Activated CD8-positive, alpha-beta memory T cell treated with anti-CD3 and anti-CD28 coated beads, Interleukin-2, amount 10 ng/mL, durations not matched to agents 7 days and 5 days (primary cell): Measurements from ENCODE around the gene RNASE13. TPM values are rescaled to one million over a fixed set of nuclear protein-coding genes. Genes with fewer than 3 reads are reported as not detected.

ENCODE experiments used
- ATAC-seq: fragments of 150-1000 bp; cut with Tn5 transposase; one replicate; pipeline ENCODE4 v1.10.0; 2021; ENCODE audit warnings: moderate library complexity
- CTCF ChIA-PET: fragments of 350-600 bp; sonication (Branson Sonifier 250); formaldehyde crosslinking; loops from one replicate; lab custom pipeline; 2021; ENCODE audit warnings: antibody characterized with exemption; lab: Charles Lee
- DNase-seq: peaks from one replicate; pipeline ENCODE4 v3.0.0-alpha.2; 2020
- H3K27ac Mint-ChIP-seq: one replicate; pipeline ENCODE4 v1.8.0; 2021; ENCODE audit warnings: mild to moderate bottlenecking, mixed read lengths
- H3K27me3 Mint-ChIP-seq: one replicate; pipeline ENCODE4 v1.8.0; 2021; ENCODE audit warnings: mixed read lengths
- H3K36me3 Mint-ChIP-seq: one replicate; pipeline ENCODE4 v1.8.0; 2021; ENCODE audit warnings: mild to moderate bottlenecking, mixed read lengths
- H3K4me1 Mint-ChIP-seq: one replicate; pipeline ENCODE4 v1.8.0; 2021; ENCODE audit warnings: mixed read lengths
- H3K4me3 Mint-ChIP-seq: one replicate; pipeline ENCODE4 v1.8.0; 2021; ENCODE audit warnings: mild to moderate bottlenecking, moderate library complexity, mixed read lengths
- H3K9me3 Mint-ChIP-seq: one replicate; pipeline ENCODE4 v1.8.0; 2022; ENCODE audit warnings: low read depth, mixed read lengths
- total RNA-seq, 2 experiments: library from RNA; stranded (reverse); gene quantifications; one replicate each; pipeline ENCODE4 v1.2.3, GENCODE V29; 2021

RNASE13 gene
- total RNA-seq, 2 experiments from 2014 or later = not detected

DNA sequence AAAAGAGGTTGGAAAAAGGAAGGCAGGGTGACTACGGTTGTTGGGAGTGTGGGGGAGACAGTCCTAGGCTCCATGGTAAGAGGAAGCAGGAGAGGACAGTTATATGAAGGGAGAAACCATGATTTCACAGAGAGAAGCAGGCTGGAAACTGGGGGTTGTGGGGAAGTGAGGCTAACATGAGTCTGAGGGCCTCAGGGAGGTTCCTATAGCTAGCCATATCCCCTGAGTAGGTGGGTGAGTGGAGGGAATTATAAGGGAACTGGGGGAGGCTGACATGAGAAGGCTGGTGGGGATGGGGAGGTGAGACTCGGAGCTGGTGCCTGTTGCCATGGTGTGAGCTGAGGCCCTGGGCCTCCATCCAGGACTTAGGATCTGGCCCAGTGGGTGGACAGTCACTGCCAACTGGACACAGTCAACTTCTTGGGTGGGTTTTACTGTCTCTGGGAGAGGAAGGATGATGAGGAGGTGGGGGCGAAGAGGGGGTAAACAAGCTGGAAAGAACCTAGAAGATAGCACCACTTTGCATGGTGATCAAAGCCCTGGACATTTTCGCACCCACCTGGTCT lies 1.4 kb downstream of the RNASE13 start:
- Mint-ChIP-seq H3K27me3 (peaks cover 7% of the 10 kb centered on the region), H3K9me3 (no peaks in the 10 kb centered on the region), H3K4me3 (no peak overlapping the region), H3K36me3 (no peaks in the 10 kb centered on the region), H3K27ac (no peak overlapping the region), H3K4me1 (no peaks in the 10 kb centered on the region)
- DNase-seq (no peak), ATAC-seq (no peak)
- CTCF ChIA-PET = interaction anchor here (0.9 to 5.8 kb wide), 6 partner anchors 15 to 71 kb away, joined by 3 to 34 read pairs (median 3); no protein-coding TSS in a partner anchor

DNA sequence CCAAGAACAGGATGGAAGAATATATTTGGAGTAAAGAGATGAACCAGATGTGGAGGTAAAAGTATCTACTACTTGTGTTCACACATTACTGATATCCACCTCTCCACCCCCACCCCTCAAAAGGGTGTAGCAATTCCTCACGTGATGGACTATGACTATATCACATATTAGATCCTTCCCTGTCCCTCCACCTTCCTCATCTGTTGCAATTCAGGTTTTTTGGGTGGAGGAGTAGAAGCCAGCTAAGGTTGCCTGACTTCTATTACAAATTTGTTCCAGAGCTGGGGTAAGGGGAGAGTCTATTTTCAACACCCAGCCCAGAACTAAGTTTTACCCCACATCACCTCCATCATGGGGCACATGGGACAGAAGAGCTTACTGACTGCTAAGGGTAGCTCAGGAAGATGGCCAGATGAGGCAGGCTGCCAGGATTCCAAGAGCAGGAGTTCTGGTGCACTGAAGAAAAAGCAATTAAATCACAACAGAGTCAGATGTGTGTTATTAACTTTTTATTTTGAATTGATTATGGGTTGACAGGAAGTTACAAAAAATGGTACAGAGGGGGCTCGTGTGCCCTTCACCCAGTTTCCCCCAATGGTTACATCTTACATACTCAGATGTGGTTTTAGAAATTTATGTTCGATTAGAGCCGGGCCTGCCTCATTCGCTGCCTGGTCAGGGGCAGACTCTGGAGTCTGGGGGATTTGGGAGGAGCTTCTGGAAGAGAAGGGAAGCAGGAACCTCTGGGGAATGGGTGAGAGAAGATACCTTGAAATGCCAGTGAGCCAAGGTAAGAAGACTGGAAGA lies 2.1 kb downstream of the RNASE13 start:
- peaks cover 2% of the 10 kb centered on the region for H3K27me3 Mint-ChIP-seq
- no peak for DNase-seq
- no peak for ATAC-seq
- H3K9me3 Mint-ChIP-seq = no peaks in the 10 kb centered on the region
- H3K36me3 Mint-ChIP-seq = no peaks in the 10 kb centered on the region
- H3K27ac Mint-ChIP-seq = no peak overlapping the region
- no peak overlapping the region for H3K4me3 Mint-ChIP-seq
- CTCF ChIA-PET = interaction anchor here (1.2 to 5.8 kb wide), 7 partner anchors 14 to 61 kb away, joined by 3 to 34 read pairs (median 5); no protein-coding TSS in a partner anchor
- no peaks in the 10 kb centered on the region for H3K4me1 Mint-ChIP-seq

DNA sequence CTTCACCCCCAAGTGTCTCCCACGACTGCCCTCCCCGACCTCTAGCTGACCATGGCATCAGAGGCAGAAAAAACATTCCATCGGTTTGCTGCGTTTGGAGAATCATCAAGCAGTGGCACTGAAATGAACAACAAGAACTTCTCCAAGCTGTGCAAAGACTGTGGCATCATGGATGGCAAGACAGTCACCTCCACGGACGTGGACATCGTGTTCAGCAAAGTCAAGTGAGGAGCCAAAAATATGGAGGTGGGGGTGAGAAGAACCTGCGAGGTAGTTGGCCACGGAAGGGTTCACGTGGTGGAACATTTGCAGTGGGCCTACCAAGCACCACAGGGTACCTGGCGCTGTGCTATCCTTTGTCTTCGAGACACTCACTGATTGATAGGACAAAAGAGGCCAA lies 4.1 kb downstream of the RNASE13 start:
- DNase-seq (no peak), ATAC-seq (no peak)
- CTCF ChIA-PET = no interaction called here
- Mint-ChIP-seq H3K27ac (no peak overlapping the region), H3K9me3 (no peaks in the 10 kb centered on the region), H3K4me1 (no peaks in the 10 kb centered on the region), H3K27me3 (peaks cover 12% of the 10 kb centered on the region), H3K4me3 (no peak overlapping the region), H3K36me3 (no peaks in the 10 kb centered on the region)

DNA sequence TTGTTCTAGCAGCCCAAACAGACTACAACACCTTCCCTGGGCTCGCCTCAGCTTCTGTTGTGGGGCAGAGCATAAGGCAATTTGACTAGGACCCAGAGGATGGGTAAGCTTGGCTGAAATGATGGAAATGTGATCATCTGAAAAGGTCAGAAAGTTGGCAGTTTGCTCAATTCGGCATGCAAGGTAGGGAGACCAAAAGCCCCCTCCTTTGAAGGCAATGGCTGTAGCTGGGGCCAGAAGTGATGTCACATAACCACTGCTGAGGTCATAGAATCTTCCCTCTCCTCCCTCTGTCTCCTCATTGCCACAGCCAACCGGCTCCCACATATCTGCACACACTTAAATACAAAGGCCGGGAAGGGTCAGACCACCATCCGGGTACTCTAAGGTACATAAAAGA lies 4.7 kb downstream of the RNASE13 start, which contains the start of gene TPPP2:
Gene TPPP2, plus strand, starts transcription at position 301 of the 400 bp plus-strand sequence. CDS start 365 bp downstream, outside the sequence.
- CTCF ChIA-PET = no interaction called here
- Mint-ChIP-seq H3K4me3 (no peak within 1 kb of the TSS), H3K9me3 (no peaks in the 10 kb centered on the region), H3K36me3 (no peaks in the 10 kb centered on the region), H3K4me1 (peaks cover 2% of the 10 kb centered on the region), H3K27me3 (peaks cover 14% of the 10 kb centered on the region), H3K27ac (no peak within 1 kb of the TSS)
- ATAC-seq (no peak), DNase-seq (no peak)

DNA sequence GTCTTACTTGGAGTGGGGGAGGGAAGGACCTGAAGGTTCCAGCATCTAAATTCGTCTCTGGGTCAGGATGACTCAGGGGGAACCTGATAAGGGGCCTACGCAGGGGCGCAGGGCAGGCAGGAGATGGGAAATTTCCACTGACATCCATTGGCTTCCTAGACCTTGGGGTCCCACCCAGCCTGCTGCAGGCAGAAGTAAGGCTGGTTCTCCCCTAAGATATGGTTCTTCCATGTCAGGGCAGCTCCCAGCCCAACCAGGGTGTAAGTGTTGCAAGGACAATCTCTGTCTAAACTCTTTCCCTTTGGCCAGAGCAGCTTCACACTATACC lies 7.7 kb downstream of the RNASE13 start:
- Mint-ChIP-seq H3K36me3 (no peaks in the 10 kb centered on the region), H3K27ac (no peak overlapping the region), H3K27me3 (peaks cover 38% of the 10 kb centered on the region), H3K4me1 (peaks cover 9% of the 10 kb centered on the region), H3K4me3 (no peak overlapping the region), H3K9me3 (no peaks in the 10 kb centered on the region)
- ATAC-seq (no peak), DNase-seq (no peak)
- CTCF ChIA-PET = interaction anchor here (0.8 to 1.7 kb wide), 2 partner anchors 12 to 68 kb away, joined by 3 to 5 read pairs; no protein-coding TSS in a partner anchor

DNA sequence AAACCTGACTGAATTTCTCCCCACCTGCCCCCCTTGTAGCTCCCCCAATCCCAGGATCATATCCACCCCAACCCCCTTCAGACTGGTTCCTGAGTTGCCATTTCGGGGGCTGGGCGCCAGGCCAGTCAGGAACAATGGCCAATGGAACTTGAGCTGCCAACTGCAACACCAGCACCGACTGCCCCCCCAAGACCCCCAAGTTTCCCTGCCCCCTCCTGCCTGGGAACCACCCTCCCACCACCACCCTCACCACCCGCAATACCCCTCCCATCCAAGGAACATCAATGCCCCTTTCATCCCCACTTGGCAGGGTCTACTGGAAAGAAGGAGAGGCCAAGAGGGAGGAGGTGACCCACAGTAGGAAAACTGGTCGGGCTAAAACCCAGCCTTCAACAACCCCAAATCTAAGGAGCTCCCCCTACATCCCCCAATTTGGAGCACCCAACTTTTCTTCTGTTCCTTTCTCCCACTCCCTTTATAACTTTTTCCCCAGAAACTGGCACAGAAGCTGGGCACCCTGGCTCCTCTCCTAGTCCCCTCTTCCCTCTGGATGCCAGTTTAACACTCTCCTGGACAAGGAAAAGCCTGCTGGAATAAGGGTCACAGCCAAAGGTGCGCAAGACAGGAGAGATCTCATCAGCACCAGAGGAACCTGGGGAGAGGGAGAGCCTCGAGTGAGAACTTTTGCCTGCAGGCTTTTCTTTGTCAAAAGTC lies 8.2 kb downstream of the RNASE13 start:
- H3K9me3 Mint-ChIP-seq = no peaks in the 10 kb centered on the region
- H3K4me1 Mint-ChIP-seq = peaks cover 9% of the 10 kb centered on the region
- peaks cover 40% of the 10 kb centered on the region for H3K27me3 Mint-ChIP-seq
- DNase-seq = no peak
- no peak overlapping the region for H3K27ac Mint-ChIP-seq
- no peak for ATAC-seq
- CTCF ChIA-PET = interaction anchor here (0.8 to 1.7 kb wide), 4 partner anchors 12 to 78 kb away, joined by 3 to 5 read pairs (median 4); no protein-coding TSS in a partner anchor
- no peaks in the 10 kb centered on the region for H3K36me3 Mint-ChIP-seq
- no peak overlapping the region for H3K4me3 Mint-ChIP-seq

DNA sequence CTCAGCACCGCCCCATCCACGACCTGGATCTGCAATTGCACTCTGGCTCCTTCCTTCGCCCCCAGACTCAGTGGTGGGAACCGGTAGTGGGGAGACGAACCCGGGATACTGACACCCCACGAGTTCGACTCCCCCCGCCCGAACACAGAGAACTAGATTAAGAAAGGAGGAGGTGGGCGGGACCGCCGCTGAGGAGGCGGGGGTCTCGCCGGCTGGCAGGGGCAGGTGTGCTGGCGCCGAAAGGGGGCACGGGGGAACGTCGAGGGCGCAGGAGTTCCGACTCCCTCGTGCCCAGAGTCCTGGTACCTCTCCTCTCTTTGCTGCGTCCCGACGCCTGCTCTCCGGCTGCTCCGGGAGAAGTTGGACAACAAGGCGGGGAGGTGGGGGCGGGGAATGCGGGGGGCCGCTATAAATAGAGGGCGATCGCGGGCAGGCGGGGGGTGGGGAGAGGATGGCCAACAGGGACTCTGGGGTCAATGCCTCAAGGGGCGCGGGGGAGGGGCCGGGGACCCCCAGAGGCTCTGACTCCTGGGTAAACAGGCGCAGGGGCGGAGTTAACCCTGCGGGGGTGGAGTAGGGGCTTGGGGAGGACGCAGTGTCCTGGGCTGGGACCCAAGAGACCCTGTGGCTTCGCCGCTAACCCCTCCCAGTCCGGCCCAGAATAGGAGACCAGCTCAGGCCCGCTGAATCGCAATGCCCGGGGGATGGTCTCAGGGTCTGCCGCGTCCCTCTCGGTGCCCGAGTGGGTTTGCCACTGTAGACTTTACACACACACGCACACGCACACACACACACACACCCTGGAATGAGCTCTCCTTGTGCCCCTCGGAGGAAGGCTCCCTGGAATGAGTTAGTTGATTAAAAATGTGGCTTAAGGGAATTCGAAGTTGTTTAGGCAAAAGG lies 9.0 kb downstream of the RNASE13 start:
- no peak for DNase-seq
- Mint-ChIP-seq H3K4me1 (peaks cover 9% of the 10 kb centered on the region), H3K4me3 (peak overlapping the region; percentile 68), H3K9me3 (no peaks in the 10 kb centered on the region), H3K27ac (no peak overlapping the region), H3K36me3 (no peaks in the 10 kb centered on the region), H3K27me3 (peaks cover 41% of the 10 kb centered on the region)
- CTCF ChIA-PET = interaction anchor here (1.1 to 3.0 kb wide), 6 partner anchors 11 to 79 kb away, joined by 3 to 26 read pairs (median 4); no protein-coding TSS in a partner anchor
- ATAC-seq = no peak

DNA sequence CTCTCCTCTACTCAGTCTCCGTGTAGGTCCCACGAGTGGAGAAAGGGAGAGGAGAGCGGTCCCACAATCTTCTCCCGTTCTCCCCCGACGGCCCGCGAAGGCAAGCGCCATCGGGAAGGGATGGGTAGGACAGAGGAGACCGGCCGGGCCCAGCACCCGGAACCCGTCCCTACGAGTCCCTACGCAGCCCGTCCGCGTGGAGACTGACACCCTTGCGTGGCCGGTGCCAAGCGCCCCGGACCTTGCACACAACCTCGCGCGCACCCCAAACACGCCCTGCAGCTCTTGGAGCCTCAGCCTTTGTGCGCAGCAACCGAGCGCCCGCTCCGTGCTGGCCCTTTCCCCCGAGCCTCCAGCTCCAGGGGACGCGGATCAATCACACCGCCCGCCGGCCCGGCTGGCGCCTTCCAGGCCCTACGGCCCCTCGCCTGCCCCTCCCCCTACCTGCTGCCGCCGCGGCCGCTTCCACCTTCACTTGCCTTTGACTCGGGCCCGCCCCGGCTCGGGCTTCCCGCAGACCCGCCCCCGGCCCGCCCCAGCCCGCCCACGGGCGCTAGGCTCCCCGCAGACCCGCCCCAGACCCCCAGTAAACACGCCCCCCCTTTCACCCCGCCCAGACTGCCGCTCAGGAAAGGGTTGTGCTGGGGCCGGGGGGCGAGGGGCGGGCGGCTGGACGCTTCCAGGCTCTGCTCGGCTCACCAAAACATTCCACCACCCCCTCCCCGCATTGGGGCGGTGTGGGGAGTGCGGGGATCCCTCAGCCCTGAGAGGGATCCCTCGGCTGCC lies 9.8 kb downstream of the RNASE13 start, which contains the start of gene NDRG2:
Gene NDRG2, minus strand, starts transcription at position 477 of the 786 bp plus-strand sequence. CDS start 1,746 bp downstream, outside the sequence.
- H3K27ac Mint-ChIP-seq = no peak within 1 kb of the TSS
- peak within 1 kb of the TSS; percentile 68 for H3K4me3 Mint-ChIP-seq
- H3K36me3 Mint-ChIP-seq = no peaks in the 10 kb centered on the region
- CTCF ChIA-PET = interaction anchor here (1.0 to 3.0 kb wide), 5 partner anchors 10 to 68 kb away, joined by 3 to 26 read pairs (median 3); no protein-coding TSS in a partner anchor
- ATAC-seq (peak; percentile 90), DNase-seq (peak; percentile 74)
- no peaks in the 10 kb centered on the region for H3K9me3 Mint-ChIP-seq
- peaks cover 9% of the 10 kb centered on the region for H3K4me1 Mint-ChIP-seq
- peaks cover 39% of the 10 kb centered on the region for H3K27me3 Mint-ChIP-seq

DNA sequence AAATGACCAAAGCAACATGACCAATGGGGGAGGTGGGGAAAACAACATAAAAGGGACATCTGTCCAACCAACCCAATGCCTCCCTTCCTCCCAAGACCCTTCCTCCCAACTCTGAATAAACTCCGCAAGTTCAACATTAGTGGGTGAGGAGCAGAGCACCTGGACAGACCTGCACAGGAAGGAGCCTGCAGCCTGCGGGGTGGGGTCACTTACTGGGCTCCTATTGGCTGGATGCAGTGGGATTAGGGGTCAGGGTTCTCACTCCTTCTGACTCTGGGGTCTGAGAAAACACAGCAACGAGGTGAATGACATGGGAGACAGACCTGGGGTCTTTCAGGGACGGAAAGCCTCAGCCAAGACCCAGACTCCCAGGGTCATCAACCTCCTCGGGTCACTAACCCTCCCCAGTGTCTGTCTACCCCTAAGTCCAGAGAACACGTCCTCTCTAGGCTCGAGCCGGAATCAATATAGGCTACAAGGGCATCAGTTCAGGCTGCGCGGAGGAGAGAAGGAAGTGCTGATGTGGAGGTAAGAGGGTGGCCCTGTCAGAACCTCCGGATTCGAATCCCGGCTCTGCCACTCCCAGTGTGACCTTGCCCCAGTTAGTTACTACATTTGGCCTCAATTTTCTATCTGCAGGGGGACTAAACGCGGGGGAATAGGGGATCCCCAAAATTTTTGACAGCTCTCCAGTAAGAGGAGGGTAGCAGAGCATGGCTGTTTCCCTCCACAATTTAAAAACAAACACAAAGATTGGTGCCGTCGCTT lies 10.6 kb downstream of the RNASE13 start:
- Mint-ChIP-seq H3K9me3 (no peaks in the 10 kb centered on the region), H3K4me1 (peaks cover 9% of the 10 kb centered on the region), H3K27ac (no peak overlapping the region), H3K4me3 (peak overlapping the region; percentile 55), H3K36me3 (no peaks in the 10 kb centered on the region), H3K27me3 (peaks cover 39% of the 10 kb centered on the region)
- DNase-seq (no peak), ATAC-seq (no peak)
- CTCF ChIA-PET = interaction anchor here (1.0 to 3.0 kb wide), 7 partner anchors 9 to 81 kb away, joined by 3 to 26 read pairs (median 3); no protein-coding TSS in a partner anchor

DNA sequence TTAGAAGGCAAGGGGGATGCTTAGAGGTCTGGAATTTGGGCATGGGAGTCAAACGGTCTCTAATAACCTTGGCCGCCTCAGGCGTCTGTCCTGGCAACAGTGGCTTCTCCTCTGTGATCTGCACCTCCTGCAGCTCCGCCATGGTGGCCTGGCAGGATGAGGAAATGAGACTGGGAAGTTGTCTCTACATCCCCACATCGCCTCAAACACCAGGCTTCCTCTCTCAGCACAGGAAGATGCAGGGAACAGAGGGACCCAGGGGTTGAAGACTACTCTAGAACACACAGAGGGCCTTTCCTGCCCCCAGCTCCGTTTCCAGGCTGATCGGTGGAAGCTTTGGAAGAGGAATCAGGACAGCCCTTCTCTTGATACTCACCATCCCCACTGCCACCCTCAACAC lies 11.4 kb downstream of the RNASE13 start:
- Mint-ChIP-seq H3K36me3 (no peaks in the 10 kb centered on the region), H3K4me3 (peak overlapping the region; percentile 3), H3K27me3 (peaks cover 39% of the 10 kb centered on the region), H3K4me1 (peaks cover 9% of the 10 kb centered on the region), H3K27ac (no peak overlapping the region), H3K9me3 (no peaks in the 10 kb centered on the region)
- no peak for DNase-seq
- no peak for ATAC-seq
- CTCF ChIA-PET = interaction anchor here (1.2 to 3.0 kb wide), 3 partner anchors 8 to 82 kb away, joined by 3 to 26 read pairs (median 4); no protein-coding TSS in a partner anchor

DNA sequence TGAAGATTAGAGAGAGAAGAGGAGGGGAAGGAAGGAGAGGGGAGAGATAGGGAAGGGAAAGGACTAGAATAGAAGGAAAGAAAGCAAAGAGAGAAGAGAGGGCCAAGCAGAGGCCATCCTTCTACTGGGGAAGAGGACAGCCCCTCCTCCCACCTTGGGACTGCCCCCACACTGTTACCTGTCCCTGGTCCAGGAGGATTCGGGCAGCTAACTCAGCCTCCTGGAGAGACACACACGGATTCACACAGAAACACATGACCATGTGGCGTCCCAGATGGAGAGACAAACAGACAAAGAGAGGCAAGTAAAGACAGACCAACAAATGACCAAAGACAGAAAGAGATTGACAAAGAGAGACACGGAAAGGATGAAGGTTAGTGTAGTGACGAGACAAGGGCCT lies 11.9 kb downstream of the RNASE13 start:
- H3K4me3 Mint-ChIP-seq = peak overlapping the region; percentile 3
- no peaks in the 10 kb centered on the region for H3K36me3 Mint-ChIP-seq
- no peaks in the 10 kb centered on the region for H3K9me3 Mint-ChIP-seq
- DNase-seq (no peak), ATAC-seq (no peak)
- peaks cover 39% of the 10 kb centered on the region for H3K27me3 Mint-ChIP-seq
- H3K27ac Mint-ChIP-seq = no peak overlapping the region
- CTCF ChIA-PET = interaction anchor here (1.2 to 3.0 kb wide), 3 partner anchors 8 to 83 kb away, joined by 3 to 26 read pairs (median 4); no protein-coding TSS in a partner anchor
- H3K4me1 Mint-ChIP-seq = peaks cover 9% of the 10 kb centered on the region
